Effector CD4-positive, alpha-beta T cell (primary cell): Measurements from ENCODE around the gene XRRA1.
"Not testable (repeated sequence)": the region's sequence is repeated elsewhere in the genome, so short reads cannot be mapped to it uniquely, and the experiment has no call there.

Experiments used
- DNase-seq: peaks from one replicate; pipeline ENCODE4 v3.0.0-alpha.2; 2020
- total RNA-seq: gene quantifications from one replicate; lab custom pipeline; 2026; lab: John Stamatoyannopoulos, UW

Gene XRRA1, protein sequence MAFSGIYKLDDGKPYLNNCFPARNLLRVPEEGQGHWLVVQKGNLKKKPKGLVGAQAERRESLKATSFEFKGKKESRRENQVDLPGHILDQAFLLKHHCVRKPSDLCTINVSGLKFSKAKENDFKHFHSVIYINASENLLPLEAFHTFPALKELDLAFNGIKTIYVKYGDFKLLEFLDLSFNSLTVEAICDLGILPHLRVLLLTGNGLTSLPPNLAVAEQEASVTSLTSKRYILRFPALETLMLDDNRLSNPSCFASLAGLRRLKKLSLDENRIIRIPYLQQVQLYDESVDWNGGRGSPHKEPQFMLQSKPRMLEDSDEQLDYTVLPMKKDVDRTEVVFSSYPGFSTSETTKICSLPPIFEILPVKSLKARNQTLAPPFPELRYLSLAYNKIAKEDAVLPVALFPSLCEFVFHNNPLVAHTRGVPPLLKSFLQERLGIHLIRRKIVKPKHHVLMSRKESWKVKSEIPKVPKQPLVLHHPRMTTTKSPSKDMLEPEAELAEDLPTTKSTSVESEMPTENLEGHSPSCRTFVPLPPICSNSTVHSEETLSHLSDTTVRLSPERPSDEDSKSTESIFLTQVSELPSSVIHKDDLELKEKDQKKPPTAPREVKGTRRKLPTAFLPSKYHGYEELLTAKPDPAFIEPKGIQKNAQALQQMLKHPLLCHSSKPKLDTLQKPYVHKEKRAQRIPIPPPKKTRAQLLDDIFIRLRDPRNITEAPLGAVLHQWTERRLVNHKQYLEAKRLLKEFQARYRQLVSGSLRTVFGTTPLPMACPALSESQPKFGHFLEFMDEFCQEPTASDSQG
- 11.8 reads per million, percentile 35 among the genes with 10 or more reads in this experiment for total RNA-seq

DNA sequence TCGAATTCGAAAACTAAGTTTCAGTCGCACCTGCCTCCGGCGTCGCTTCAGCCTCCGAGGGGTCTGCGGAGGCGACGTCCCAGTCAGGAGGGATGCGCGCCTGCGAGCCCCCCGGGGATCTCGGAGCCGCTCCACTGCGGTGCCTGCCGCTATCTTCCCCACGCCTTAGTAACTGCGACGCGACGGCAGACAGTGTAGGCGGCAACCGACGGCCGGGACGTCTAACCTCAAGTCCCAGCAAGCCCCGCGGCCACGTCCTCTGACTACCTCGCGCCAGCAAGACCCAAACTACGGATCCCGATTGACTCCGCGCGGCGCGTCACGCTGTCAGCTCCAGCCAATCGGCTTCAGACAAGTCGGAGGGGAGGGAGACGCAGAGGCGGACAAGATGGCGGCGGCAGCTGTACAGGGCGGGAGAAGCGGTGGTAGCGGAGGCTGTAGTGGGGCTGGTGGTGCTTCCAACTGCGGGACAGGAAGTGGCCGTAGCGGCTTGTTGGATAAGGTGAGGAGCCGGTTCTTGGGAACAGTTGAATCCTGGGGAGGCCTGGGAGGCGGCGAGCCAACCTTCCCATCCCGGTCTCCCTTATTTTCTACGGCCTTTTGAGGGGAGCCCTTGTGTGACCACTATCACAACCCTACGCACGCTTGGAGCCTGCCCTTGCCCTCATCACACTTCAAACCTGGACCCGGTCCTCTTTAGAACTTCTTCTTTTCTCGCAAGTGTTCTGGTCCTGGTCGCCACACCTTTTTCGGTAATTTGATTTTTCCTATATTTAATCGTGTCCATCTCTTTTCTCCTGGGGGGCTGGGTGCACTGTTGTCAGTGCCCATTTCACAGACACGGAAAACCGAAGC, at the start of gene XRRA1, which contains the start of gene SPCS2:
TSS of gene XRRA1 (minus strand) at position 194 of the 855 bp plus-strand sequence. CDS start 8,213 bp downstream, outside the sequence.
TSS of gene SPCS2 (plus strand) at position 369 of the 855 bp plus-strand sequence. CDS start at position 389, 20 bp downstream.
- peak; percentile 98 for DNase-seq

DNA sequence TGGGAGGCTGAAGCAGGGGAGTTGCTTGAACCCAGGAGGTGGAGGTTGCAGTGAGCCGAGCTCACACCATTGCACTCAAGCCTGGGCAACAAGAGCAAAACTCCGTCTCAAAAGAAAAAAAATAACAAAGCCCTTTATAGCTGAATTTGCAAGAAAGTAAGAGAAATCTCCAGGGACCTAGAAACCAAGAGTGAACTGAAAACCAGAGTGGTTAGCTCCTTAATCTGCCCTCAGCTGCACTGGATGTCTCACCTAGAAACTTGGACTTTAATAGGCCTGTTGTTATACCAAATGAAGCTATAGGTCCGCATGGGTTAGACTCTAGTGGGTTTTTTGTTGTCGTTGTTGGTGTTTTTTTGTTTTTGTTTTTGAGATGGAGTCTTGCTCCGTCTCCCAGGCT, 44.0 kb upstream of the XRRA1 start:
- no peak for DNase-seq

DNA sequence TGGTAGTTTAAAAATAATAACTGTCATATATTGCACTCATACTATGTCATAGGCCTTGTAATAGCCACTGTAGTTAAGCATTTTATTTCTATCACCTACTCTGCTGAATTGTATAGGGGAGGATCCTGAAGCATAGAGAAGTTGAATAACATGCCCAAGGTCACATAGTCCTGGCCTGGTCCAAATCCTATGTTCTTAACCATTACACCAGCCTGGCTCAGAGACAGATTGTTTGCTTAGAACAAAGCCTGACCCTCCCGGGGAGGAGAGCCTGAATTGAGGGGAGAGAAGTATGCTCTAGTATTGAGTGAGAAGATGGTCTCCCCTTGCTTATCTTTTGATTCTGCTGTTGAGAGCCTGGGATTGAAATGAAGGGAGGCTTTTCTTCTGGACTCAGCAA, 42.0 kb upstream of the XRRA1 start:
- no peak for DNase-seq

DNA sequence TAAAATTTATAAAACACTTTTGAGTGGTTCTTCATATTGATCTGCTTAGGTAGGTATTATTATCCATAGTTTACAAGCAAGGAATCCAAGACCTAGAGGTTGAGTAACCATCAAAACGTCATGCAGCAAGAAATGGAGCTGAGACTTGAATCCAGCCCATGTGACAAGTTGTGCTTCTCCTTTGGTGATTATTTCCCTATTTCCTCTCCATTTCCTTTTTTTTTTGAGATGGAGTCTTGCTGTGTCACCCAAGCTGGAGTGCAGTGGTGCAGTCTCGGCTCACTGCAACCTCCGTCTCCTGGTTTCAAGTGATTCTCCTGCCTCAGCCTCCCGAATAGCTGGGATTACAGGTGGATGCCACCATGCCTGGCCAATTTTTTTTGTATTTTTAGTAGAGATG, 41.3 kb upstream of the XRRA1 start:
- DNase-seq = not testable (repeated sequence)

DNA sequence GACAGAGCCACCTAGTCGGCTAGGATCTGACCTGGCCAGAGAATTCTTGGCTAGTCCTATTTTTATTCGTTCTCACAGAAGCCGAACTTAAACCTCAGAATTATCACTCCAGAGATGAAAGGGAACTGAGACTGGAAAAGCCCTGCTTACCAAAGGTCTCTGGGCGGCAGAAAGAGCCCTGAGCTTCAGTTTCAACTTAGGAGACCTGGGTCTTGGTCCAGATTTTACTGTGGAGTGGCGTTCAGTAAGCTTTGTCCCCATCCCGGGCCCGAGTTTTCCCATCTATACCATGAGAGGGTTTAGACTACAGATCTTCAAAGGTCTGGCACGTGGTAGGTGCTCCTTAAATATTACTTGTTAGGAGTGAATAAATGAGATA, 40.4 kb upstream of the XRRA1 start:
- no peak for DNase-seq

DNA sequence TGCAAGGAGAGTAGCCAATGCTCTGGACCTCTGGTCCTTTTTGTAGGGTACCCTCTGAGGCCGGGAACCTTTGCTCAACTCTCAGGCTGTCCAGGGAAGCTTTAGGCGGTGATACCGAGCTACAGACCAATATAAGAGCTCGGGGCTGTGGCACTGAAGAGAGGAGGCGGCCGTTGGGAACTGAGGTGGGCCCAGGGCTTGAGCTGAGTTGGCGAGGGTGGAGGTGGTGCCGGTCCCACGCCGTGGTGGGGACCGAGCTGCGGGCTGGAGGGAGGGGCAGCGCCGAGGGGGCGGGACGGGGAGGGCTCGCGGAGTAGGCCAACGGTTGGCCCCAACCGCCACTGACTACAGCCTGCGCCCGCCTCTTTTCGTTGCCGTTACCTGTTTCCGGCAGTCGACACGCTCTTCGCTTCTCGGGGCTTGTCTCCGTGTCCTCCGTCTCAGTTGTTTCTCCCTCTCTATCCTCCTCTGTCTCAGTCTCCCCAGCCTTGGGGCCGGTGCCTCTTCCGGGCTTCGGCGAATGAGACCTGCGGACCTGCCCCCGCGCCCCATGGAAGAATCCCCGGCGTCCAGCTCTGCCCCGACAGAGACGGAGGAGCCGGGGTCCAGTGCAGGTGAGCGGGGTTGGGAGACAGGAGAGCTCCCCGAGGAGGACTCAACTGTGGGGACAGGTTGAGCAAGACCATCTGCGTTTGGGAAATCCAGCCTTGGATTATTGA, 39.8 kb upstream of the XRRA1 start, which contains the start of gene NEU3:
TSS of gene NEU3 (plus strand) at position 393 of the 719 bp plus-strand sequence. CDS start at position 521, 128 bp downstream.
- peak; percentile 77 for DNase-seq

DNA sequence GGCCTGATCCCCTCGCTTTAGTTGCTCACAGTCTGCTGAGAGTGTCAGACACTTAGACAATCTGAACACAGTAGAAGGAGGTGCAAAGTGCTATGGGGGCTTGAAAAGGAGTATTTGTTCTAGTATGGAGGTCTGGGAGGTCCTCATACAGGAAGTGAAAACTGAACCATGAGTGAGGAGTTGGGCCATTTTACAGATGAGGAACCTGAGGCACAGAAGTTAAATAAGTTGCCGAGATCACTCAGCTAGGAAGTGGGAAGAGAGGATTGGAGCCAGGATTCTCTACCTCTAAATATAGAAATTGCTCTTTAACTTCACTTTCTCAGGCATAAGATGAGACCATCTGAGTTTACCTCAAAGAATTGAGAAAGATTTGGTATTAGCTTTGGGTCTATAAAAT, 35.8 kb upstream of the XRRA1 start:
- DNase-seq = no peak

DNA sequence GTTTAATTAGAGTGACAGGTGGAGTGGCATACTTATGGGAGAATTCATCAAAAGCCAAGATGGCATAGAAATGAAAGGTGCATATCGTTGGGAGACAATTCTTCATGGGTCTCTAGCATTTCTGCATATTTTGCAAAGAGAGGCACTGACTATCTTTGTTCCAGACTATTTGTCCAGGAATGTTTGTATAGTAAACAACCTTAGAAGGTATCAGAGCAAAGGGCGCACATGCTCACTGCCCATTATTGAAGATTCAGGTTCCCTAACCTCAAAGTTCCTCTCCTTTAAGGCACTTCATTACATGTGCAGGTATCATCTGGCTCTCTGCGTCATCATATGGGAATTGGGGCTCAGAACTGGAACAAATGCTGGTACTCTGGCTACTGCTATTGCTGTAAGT, 35.2 kb upstream of the XRRA1 start:
- no peak for DNase-seq

DNA sequence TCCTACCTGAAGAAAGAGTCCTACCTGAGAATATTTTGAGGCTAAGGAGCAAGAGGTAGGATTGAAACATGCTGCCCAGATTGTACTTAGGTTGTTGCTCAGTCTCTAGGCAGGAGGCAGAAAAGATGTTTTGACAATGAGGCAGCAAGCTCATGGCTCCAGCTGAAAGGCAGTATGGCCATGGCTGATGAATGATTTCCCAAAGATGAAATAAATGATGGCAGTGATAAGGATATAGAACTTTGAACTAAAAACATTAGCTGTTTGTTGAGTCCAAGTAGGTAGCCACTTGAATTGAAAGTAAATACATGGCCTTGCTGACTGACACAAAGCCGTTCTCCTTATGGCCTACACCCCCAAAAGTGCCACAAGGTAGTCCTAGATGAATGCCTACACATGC, 33.0 kb upstream of the XRRA1 start:
- DNase-seq = no peak

DNA sequence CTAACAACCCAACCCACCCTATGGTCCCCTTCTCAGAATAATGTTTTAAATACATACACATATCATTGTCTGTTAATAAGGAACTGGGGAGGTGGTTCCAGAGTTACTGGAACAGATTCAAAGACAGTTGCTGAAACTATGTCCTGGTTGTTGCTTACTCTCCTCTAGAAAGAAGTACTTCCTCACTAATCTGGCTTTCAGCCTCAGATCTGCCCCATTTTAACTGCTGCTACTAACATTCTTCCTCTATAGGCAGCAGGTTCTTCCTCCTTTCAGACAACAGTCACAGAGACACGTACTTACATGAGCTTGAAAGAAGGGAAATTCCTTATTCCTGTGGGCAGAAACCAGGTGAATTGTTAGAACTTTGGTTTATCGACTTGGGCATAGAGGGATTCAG, 31.7 kb upstream of the XRRA1 start:
- DNase-seq = no peak

DNA sequence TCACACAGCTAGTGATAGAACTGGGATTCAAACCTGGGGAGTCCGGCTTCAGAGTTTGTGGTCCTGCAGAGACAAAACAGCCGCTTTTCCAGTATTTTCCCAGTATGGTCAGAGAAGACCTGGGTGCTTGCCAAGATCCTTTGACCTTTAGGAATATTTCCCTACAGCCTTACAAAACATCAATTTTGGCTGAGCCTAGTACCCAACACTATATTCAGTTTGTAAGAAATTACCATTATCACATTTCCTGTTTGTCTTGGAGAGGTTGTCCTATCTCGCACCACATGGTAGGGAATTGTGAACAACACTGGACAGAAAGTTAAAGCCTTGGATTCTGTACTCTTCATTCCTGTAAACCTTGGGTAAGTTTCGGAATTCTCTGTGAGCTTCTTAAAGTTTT, 29.1 kb upstream of the XRRA1 start:
- DNase-seq = no peak

DNA sequence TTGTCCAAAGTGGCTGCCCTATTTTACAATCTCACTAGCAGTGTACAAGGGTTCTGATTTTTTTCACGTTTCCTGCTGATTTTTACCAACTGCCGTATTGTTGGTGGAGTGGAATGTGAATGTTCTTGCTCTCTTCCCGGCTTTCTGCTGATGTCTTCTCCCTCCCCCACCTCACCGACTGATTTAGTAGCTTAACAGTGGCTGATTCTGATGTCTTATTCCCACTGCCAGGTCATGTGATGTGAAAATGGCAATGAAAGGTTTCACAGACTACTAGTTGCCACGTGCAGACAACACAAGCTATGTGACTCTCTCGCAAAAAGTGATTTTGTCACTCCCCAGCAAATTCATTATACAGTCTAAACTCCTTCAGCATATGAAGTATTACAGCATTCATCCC, 22.5 kb upstream of the XRRA1 start:
- DNase-seq = no peak

DNA sequence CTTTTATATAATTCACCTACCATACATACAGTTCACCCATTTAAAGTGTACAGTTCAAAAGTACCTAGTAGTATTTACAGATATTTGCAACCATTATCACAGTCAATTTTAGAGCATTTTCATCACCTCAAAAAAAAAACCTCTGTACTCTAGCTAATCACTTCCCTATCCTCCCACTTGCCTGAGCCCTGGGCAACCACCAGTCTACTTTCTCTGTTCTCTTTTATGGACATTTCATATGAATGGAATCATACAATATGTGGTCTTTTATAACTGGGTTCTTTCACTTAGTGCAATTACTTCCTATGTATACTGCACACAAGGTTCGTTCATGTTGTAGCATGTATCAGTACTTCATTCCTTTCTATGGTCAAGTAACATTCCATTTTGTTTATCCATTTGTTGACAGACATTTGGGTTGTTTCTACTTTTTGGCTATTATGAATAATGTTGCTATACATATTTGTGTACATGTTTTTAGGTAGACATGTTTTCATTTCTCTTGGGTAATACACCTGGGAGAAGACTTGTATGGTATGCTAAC, 22.0 kb upstream of the XRRA1 start:
- DNase-seq = no peak

DNA sequence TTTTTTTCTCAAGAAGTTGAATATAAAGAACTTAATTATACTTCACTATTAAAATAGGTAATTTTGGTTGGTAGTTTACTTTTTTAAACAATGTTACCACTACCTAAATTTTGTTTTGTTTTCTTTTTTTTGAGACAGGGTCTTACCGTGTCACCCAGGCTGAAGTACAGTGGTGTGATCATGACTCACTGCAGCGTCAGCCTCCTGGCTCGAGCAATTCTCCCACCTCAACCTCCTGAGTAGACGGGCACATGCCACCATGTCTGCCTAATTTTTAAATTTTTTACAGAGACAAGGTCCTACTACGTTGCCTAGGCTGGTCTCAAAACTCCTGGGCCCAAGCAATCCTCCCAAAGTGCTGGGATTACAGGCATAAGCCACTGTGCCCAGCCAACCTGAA, 17.8 kb upstream of the XRRA1 start:
- no peak for DNase-seq

DNA sequence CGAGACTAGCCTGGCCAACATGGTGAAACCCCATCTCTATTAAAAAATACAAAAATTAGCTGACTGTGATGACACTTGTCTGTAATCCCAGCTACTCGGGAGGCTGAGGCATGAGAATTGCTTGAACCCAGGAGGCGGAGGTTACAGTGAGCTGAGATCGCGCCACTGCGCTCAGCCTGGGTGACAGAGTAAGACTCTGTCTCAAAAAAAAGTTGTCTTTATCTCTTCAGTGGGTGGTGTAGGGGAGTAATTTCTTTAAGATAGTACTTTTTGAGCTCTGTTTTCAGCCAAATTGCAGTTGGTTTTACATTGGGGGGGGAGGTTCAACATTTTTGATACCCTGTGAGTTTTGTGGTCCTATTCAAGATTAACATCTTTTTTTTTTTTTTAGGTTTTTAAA, 11.2 kb upstream of the XRRA1 start:
- not testable (repeated sequence) for DNase-seq

DNA sequence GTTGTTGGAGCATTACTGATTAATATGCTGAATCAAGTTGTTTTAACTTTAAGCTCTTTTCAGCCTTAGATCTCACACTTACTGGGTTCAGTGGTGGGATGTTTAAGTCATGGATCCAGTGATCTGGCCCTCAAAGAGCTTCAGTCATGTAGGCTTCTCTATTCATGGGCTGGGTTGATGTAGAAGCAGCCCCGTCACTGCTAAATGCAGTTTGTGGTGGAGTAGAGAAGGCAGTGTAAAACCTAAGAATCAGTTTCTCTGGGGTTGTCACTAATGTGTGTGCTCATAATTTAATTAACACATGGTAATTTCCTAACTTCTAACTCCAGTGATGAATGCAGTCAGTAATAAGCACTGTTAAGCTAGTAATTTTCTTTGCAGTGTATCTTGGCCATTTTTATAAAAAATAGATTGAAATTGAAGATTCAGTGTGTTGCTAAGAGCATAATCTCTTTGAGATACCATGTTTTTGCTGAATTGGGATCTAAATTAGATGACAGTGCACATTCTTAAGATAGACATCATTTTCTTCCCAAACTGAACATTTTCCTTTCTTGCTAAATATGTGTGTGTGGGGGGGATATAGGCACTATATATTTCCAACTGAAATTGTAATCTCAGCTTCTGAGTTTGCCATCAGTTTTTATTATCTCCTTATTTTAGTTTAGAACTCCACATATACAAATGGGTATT, 9.2 kb upstream of the XRRA1 start:
- DNase-seq = no peak

DNA sequence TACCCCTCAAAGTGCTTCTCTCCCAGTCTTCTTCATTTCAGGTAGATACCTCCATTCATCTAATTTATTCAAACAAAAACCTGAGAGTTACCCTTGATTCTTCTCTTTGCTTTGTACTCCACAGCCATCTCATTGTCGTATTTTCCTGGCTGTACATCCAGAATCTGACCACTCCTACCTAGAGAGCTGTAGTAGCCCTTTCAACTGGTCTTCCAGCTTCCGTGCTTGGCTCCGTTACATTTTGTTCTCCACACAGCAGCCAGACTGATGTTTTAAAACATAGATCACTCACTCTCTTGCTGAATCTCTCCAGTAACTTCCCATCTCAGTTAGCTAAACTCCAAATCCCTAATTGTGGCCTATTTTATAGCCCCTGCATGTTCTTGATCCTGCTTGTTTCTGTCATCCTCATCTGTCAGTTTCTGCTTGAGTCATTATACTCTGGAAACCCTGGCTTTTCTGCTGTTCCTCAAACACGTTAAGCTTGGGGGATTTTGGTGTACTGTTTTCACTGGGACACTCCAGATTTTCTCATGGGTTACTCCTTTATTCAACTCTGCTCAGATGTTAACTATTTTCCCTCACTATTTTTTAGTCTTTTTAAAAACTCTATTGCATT, 7.6 kb upstream of the XRRA1 start:
- no peak for DNase-seq

DNA sequence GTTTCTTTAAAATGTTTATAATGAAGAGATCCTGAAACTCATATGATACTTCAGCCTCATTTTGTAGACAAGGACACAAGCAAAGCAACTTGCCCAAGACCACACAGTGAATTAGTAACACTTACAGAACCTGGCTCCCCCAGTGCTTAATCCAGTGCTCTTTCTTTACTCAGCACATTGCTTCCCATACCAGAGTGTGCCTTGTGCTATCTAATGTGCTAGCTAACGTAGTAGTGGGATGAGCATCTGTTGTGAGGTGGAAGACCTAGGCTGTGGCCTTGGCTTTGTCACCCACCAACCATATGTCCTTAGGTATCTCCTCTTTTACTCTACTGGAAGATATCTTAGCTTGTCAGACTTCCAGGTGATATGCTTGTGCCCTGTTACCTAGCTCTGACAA, 5.3 kb upstream of the XRRA1 start:
- no peak for DNase-seq

DNA sequence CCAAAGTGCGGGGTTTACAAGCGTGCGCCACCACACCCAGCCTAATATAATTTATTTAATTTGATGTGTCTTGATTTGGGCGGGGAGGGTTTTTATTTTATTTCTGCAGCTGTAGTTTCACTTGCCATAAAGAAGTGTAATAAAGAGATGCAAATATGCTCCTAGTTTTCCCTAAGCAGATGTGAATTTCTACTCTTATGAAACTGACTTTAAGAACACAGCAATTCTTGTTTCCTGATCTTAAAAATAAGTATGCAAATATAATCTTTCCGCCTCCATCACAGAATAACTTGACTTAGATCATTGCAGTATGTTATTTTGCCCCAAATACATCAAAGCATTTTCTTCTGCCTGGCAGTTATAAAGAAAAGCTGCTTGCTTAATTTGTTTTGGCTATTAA, 4.6 kb upstream of the XRRA1 start:
- no peak for DNase-seq

DNA sequence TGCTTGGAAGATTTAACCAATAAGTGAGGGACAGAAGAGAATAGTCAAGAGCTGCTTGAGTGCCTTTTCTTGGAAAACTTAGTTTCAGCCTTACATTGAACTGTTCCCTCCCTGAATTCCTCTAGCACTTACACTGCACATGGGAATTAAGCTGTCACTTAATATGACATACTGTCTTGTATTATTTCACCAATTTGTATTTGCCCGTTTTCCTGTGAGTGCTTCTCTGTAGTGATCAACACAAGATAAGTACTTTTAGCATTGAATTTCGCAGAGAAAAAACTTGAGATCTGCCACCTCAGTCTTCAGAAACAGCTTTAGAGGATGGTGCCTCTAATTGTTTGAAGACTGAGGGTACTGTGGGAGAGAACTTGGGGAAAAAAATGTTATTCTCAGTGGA, 3.9 kb upstream of the XRRA1 start:
- DNase-seq = no peak

DNA sequence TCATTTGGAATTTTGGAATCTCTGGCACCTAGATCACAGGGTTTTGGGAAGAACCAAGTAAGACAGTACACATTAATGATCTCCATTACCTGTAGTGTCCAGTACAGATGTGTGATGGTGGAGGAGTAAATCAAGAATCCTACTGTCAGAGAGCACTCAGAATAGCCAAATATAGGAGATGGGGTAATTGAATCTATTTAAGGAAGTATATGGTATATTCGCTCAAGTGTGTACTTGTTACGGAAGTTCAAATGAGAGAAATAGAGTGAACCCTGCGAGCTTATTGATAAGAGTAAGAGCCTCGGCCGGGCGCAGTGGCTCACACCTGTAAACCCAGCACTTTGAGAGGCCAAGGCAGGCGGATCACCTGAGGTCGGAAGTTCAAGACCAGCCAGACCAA, 2.3 kb upstream of the XRRA1 start:
- DNase-seq = no peak
